Stimulated activated CD4-positive, alpha-beta T cell treated with anti-CD3 and anti-CD28 coated beads, Interleukin-12 subunit alpha, Interleukin-12 subunit beta, amount 100 ng/mL, for 4 hours (primary cell): ENCODE data around the gene MZT1.
"Not testable (repeated sequence)": the region's sequence is repeated elsewhere in the genome, so short reads cannot be mapped to it uniquely, and the experiment has no call there.

Experiments used
- DNase-seq: peaks from one replicate; pipeline ENCODE4 v3.0.0-alpha.2; 2020

MZT1 gene, protein sequence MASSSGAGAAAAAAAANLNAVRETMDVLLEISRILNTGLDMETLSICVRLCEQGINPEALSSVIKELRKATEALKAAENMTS

DNA sequence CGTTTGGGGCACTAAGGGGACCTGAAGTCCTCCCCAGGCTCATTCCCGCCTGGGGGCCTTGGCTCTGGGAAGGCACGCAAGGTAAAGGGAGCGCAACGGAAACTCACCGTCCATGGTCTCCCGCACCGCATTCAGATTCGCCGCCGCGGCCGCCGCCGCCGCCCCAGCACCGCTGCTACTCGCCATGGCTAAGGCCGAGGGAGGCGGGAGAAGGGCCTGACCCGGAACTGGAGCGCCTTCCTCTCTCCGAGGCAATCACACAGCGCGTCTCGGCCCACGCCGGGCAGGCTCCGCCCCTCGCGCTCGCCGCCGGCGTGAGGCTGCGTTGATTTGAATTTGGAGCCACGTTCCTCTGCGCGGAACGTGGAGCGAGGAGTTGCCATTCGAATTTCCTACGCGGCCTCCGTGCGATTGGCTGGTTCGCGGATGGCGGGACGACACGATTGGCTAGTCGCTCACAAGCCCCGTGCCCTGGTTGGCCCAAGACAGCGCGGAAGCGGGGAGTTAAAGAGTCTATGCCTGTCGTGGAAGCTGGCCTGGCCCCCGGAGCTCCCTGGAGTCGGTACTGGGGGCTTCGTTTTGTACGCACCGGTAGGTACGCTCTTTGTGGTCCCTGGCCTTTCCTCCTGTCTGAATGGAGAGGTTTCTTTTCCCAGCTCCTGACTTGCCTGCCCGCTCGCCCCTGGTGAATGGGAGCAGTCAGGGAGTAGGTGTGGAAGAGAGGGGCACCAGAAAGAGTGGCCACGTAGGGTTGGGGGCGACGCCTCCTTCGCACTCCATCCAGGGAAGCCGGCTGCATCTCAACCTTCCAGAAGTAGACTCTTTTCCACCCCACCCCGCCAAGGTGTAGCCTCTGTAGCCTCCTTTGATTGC lies at the start of gene MZT1, which contains the start of gene BORA:
Gene MZT1 (minus strand): TSS at position 213 of the 873 bp plus-strand sequence. CDS start 27 bp downstream, at position 186.
Gene BORA (plus strand): TSS at position 507 of the 873 bp plus-strand sequence. CDS start 1,018 bp downstream, outside the sequence.
- peak; percentile 91 for DNase-seq

DNA sequence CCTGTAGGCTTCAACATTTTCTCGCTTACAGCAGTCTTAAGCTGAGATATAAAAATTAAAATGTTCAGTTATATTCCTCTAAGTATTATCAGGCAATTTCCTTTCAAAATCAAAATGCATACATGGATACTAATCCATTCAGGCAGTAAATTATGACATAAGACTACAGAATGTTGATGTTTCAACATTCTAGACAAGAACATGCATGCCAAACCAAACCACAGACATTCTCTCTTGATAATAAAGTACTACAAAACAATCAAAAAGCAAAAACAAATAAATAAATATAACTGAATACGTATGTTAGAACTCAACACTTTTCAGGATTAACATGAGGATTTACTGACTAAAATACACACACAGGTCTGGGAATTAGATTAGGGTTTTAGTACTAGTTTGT lies 46.6 kb upstream of the MZT1 start:
- DNase-seq = no peak

DNA sequence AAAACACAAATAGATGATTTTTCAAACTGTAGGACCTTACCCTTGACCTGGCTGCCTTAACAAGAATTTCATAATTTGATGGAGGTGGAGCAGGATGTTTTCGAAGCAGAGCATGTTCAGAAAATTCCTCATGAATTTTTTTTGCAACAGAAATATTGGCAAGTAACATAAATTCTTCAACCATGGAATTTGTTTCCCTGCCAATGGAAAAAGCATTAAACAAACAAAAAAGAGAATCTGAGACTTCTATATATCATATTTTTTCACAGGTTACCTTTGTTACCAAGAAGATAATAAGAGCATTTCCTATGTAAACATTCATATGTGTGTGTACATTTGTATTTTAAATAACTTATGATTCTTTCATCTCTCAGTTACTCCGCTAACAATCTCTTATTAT lies 36.0 kb upstream of the MZT1 start:
- no peak for DNase-seq

DNA sequence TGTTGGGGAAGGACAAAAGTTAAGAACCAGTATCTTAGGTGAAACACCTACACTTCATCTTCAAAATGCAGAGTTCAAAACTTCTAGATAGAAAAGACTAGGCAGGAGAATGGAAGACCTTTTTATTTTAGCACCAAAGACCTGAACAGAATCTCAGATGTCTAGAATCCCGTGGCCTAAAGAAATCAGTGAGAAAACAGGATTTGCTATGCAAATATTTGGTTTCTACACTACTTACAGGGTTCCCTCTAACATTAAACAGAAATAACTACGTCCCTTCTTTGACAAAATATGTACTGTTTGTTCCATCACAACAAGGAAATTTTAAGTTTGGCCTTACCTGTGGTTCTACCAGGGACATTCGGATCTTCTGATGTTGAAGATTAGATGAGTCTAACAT lies 32.8 kb upstream of the MZT1 start:
- DNase-seq = no peak

DNA sequence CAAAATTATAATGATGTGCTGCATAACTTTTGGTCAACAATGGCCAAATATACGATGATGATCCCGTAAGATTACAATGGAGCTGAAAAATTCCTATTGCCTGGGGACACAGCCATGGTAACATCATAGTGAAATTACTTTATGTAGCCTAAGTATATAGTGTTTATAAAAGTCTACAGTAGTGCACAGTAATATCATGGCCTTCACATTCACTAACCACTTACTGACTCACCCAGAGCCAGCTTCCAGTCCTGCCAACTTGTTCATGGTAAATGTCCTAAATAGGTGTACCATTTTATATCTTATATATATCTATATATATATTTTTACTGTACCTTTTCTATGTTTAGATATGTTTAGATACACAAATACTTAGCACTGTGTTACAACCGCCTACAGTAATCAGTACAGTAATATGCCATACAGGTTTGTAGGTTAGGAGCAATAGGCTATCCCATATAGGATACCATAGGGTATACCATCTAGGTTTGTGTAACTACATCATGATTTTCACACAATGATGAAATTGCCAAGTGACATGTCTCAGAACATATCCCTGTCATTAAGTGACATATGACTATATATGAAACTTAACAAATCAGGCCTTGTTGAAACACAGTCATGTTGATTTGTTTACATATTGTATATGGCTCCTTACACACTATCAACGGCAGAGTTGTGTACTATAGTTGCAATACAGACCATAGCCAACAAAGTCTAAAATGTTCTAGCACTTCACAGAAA lies 30.5 kb upstream of the MZT1 start:
- no peak for DNase-seq

DNA sequence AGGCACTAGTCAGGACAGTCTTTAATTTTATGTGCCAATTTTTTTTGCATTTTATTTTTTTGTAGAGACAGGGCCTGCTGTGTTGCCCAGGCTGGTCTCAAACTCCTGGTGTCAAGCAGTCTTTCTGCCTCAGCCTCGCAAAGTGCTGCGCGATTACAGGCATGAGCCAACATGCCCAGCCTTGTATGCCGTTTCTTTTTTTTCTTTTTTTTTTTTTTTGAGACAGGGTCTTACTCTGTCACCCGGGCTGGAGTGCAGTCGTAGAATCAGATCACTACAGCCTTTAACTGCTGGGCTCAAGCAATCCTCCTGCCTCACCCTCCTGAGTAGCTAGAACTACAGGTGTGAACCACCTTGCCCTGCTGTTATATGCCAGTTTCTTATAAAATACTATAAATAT lies 26.7 kb upstream of the MZT1 start:
- DNase-seq = no peak

DNA sequence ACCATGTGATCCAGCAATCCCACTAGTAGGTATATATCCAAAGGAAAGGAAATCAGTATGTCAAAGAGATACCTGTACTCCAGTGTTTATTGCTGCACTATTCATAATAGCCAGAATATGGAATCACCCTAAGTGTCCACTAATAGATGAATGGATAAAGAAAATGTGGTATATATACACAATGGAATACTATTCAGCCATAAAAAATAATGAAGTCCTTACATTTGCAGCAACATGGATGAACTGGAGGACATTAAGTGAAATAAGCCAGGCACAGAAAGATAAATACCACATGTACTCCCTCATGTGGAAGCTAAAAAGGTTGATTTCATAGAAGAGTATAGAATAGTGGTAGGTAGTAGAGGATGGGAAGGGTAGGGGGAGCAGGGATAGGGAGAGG lies 23.8 kb upstream of the MZT1 start:
- no peak for DNase-seq

DNA sequence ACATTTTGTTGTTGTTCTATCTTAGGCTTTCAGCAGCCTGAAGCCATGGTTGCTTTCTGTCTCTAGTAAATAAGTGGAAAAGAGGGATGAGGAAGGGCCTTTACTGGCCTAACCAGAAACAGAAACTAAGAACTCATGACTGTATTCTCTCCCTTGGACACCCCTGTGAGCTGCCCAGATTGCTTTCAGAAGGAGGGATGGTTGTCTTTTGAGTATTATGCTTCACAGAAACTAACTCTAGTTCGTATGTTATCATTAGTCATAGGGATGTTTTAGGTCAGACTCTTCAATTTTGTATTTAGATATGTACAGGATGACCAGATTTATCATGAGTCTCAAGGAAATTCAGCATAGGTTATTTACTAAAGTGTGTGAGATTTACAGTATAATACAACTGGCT lies 17.8 kb upstream of the MZT1 start:
- DNase-seq = no peak

DNA sequence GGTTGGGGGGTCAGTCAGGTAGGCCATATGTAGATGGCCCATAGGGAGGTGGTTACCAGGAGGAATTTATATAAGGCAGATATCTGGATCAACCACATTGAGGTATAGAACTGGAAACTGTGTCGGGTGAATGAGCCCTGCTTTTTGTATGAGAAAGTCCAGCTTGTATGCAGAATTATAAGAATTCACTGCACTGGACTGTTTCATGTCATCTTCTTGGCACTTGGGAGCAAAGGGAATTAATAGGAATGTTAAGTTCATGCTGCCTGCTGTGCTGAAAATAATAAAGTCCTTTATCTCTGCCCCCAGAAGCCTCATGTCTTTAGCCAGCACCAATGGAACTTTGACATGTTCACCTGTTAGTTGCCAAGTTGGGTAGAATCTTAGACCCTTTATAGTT lies 12.6 kb upstream of the MZT1 start:
- no peak for DNase-seq

DNA sequence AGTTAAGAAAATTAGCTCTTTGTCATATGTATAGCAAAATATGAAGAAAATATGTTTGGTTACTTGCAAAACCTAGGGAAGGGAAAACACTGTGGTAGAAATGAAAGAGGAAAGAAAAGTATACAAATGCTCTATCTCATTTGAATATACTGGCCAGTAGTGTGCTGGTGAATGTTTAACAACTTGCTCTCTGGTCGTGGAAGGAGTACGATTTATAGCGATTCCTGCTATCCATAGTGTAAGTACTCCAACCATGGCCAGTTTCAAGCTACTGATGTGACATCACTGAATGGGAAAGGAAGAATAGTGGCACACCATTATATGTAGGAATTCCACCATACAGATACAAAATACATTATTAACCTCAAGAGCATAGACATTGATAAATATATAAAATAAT lies 9.6 kb upstream of the MZT1 start:
- no peak for DNase-seq

DNA sequence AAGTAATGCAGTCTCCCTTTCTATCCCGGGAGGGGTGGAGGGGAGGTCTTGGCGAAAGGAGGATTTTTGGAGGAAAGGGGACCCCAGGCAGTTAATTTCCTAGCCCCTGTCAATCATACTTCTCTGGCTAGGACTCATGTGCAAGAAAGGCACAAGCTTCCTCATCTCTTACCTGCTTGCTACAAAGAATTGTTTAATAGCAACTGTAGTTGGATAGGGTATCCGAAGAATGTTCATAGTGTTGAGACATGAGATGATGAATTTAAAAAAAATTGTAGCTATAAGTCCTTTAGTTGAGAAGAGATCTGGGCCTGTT lies 819 bp upstream of the MZT1 start:
- DNase-seq = no peak

DNA sequence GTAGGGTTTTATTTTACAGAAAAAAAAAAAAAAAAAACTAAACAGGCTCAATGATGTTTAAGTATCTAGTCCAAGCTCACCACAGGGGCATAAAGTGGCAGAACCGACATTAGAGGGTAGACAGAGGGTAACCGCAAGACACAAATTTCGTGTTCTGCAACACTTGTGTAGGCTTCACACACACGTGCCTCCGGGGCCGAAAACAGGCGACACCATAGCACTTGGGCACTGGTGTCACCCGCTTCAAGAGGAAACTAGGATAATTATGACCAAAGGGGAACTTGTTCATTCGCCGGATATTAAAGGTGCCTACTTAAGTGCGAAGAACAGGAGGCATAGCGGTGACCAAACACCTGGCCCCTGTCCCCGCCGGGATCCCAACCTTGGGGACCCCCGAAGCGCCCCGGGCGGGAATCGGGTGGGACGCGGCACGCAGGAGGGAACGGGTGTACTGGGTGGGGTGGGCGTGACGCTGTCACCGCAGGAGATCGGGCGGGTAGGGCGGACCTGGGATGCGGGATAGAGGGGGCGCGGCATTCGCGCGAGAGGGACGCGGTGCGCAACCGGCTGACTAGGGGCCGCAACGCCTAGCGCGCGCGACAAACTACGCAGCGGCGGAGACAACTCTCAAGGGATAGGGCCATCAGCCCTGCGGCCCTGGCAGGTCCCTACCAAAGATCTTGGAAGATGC lies 558 bp downstream of the MZT1 start:
- DNase-seq = peak; percentile 27

DNA sequence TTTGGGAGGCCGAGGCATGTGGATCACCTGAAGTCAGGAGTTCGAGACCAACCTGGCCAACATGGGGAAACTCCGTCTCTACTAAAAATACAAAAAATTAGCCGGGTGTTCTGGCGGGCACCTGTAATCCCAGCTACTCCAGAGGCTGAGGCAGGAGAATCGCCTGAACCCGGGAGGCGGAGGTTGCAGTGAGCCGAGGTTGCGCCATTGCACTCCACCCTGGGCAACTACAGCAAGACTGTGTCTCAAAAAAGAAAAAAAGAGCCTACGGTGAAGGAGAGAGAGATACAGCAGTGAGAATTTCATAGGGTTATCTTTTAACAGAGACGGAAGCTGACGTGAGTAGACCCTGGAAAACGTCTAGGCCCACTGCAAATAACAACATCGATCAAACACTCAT lies 1.2 kb downstream of the MZT1 start:
- DNase-seq = not testable (repeated sequence)

DNA sequence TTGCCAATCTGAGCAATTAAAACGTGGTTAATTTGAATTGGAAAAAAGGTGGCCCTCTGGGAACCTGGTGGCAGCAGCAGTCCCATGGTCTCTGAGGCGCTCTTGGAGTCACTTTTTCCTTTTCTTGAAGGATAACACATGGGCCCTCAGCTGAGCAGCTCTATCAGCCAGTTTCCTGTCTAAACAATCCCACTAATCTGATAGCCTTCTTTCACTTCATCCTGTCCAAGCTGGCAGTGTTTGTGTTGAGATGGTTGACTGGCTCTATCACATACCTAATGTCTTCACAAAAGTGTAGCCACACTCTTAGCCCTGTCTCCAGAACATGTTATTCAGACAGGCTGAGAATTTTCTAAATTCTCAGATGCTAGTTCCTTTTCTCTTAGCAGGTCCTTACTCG lies 10.7 kb downstream of the MZT1 start:
- no peak for DNase-seq

DNA sequence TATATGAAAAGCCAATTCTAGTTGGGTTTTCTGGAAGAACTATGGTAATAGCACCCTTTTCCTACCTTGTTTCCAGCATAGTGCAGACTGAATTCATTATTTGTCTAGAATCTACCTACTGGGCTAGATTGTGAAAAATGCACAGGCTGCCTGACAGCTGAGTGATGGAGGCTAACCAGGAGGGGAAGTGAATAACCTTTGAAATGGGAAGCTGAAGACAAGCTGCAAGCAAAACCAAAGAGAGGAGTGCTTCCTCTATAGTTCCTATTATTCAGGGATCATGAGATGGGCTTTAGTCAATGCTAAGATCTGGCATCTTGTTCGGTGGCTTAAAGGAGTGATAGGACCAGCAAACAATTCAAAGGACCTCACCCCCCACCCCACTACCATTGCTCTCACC lies 26.9 kb downstream of the MZT1 start:
- DNase-seq = no peak

DNA sequence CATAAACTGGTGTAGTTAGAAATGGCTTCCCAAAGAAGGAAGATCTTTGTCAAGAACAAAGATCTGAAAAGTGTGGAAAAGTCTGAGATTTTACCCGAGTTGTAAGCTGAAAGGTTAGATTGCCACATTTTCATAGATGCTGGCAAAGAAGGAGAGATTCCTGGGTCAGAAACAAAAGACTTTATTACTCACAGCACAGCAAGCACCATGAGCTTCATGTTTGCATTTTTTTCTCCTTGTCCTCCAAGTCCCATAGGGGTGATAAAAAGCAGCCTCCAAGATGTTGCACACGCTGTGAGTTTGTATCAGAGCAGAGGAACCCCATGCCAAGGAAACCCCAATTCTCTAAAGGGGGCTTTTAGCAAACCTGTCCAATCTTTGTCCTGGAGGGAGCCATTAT lies 29.3 kb downstream of the MZT1 start:
- DNase-seq = no peak

DNA sequence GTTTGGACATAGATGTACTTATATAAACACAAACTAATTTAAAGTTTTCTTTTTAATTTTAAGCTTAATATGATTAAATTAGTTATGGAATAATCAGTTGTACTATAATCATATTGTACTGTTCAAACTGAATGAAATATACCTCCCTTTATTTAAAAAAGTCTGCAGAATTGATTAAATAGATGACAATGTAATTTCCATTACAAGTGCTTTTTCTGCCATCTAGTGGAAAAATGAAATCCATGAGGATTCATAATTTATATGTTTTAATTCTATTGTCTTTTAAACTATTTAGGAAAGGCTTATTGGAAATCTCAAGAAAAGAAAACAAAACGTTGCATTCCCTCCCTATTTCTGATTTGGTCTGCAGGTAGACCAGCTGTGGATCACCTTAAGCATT lies 30.9 kb downstream of the MZT1 start:
- DNase-seq = no peak

DNA sequence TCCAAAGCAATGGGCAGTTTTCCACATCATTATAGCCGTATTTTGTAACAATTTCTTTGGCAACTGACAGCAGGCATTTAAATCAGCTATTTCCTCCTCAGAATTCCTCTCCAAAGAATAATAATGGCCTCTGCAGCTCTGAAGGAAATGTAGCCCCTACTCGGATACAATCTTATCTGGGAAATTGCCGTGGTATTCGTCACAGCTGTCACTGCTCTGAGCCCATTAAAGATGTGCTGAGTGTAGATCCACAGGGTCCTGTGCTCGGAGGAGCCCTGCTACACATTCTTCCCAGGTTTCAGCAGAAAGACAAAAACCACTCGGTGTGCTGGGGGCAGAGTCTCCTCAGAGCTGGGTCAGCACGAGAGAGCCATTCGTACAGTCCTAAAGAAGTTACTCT lies 33.1 kb downstream of the MZT1 start:
- no peak for DNase-seq

DNA sequence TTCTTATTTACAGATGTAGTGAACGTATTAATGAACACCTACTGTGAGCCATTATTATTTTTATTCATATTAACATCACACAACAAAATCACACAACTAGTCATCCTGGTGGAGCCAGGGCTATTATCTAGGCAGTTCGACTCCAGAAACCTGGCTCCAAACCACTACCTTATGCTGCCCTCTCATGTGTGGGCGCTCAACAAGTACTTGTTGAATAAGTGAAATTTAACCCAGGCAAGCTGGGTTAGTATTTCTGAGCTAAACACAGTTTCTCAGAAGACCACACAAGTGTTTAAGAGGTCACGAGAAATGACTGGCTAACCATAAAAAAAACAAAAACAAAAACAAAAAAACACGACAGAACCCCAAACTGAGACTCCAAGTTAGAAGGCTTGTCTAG lies 33.6 kb downstream of the MZT1 start:
- no peak for DNase-seq

DNA sequence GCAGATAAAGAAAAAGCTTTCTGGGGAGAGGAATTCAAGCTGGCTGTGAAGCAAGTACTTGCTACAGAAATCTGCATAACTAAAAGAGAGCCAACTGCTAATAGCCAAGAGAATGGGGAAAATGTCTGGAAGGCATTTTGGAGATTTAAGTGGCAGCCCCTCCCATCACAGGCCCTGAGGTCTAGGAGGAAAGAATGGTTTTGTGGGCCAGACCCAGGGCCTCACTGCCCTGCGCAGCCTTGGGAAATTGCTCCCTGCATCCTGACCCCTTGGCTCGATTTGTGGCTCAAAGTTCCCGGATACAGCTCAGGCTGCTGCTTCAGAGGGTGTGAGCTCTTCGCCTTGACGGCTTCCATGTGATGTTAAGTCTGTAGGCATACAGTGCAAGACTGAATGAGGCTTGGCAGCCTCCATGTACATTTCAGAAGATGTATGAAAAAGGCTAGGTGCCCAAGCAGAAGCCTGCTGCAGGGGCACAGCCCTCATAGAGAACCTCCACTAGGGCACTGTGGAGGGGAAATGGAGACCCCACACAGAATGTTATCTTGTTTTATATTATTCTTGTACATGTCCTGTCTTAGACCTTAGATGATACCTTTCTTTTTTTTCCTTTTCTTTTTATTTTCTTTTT lies 34.4 kb downstream of the MZT1 start:
- DNase-seq = no peak

DNA sequence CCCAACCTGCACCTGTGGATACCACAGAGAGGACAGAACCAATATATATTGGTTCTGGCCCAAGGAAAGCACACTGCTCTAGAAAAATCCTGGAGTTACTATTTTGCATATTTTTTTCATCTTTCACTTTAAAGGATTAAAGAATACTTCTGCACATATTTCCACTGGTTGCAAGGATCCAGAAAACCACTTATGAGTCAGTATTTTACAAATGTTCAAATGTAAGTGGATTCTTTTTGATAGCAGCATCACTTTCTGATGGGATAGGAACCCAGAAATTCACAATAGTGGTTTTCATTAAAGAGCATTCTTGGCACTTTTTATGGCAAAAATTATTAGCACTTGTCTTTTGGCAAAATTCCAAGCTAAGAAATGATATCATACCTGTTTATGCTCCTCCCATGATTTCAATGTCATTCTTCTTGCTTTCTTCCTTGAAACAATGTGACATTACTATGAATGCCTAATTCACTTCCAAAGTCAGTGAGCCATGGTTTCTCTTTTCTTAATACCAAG lies 38.2 kb downstream of the MZT1 start:
- no peak for DNase-seq

DNA sequence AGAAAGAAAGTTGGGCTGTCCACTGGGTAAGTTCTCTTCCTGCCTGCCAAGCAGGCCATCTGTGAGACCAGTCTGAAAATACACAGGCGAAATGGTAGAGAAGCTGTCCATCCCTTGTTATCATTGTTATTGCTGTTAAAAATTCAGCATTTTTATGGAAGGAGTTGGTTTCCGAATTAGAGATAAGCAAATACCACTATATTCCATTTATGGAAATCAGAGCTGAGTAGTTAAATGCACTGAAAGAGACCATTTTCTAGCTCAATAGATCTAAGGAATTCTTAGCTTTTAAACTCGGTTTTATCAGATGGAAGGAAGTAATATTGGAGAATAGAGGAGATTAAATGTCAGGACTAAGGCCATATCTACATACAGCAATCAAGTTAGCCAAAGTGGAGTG lies 40.7 kb downstream of the MZT1 start:
- no peak for DNase-seq

DNA sequence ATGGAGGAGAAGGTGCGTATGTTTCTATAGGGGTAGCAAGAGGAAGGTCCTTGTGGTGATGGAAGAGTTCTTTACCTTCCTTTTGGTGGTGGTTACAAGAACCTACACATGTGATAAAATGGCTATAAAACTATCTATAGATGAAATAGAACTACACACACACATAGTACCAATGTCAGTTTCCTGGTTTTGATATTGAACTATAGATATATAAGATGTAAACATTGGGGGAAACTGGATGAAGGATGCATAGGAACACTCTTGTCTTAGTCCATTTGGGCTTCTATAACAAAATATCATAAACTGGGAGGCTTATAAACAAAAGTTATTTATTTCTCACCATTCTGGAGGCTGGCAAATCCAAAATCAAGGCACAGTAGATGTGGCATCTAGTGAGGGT lies 47.1 kb downstream of the MZT1 start:
- DNase-seq = no peak
